RCC 7860 (cell line): ENCODE results near the gene SKI.

Experiments used
- DNase-seq: peaks from one replicate; pipeline ENCODE4 v3.0.0-alpha.2; 2015; ENCODE audit warnings: low spot score
- FAIRE-seq: peaks from 2 replicates; lab custom pipeline; 2012; peaks lifted over from hg19 to GRCh38; lab: Jason Lieb, UNC

Gene SKI

GRCh38 chr1:2302292-2302925 lies 74.3 kb downstream of the SKI start:
- DNase-seq (no peak), FAIRE-seq (no peak)

GRCh38 chr1:2303016-2303775 lies 75.1 kb downstream of the SKI start:
- no peak for FAIRE-seq

GRCh38 chr1:2303781-2304180 lies 75.7 kb downstream of the SKI start:
- FAIRE-seq (no peak), DNase-seq (no peak)

More at GRCh38 chr1:2303016-2303775, 75.1 kb downstream of the SKI start:
- DNase-seq = no peak

- FAIRE-seq (no peak), DNase-seq (no peak)
These were observed 76.2 kb downstream of the SKI start for GRCh38 chr1:2304282-2304681.

GRCh38 chr1:2304921-2305681 lies 77.0 kb downstream of the SKI start:
- DNase-seq = no peak
- no peak for FAIRE-seq

GRCh38 chr1:2306151-2306978 lies 78.2 kb downstream of the SKI start:
- DNase-seq (no peak), FAIRE-seq (no peak)

GRCh38 chr1:2307064-2307605 lies 79.0 kb downstream of the SKI start:
- DNase-seq = no peak
- no peak for FAIRE-seq

- DNase-seq = no peak
- FAIRE-seq = no peak
These were observed 79.9 kb downstream of the SKI start for GRCh38 chr1:2307972-2308371.

GRCh38 chr1:2308844-2309243 lies 80.7 kb downstream of the SKI start:
- FAIRE-seq (no peak), DNase-seq (no peak)

GRCh38 chr1:2310332-2311183 lies 82.4 kb downstream of the SKI start:
- FAIRE-seq = no peak
- DNase-seq = no peak

GRCh38 chr1:2311184-2312032 lies 83.3 kb downstream of the SKI start:
- DNase-seq (no peak), FAIRE-seq (no peak)

- no peak for DNase-seq
- no peak for FAIRE-seq
These were observed 84.0 kb downstream of the SKI start for GRCh38 chr1:2312160-2312514.

GRCh38 chr1:2312515-2313301 lies 84.6 kb downstream of the SKI start:
- DNase-seq (no peak), FAIRE-seq (no peak)

- no peak for DNase-seq
- no peak for FAIRE-seq
These were observed 85.6 kb downstream of the SKI start for GRCh38 chr1:2313651-2314261.

GRCh38 chr1:2314273-2314802 lies 86.2 kb downstream of the SKI start:
- no peak for DNase-seq
- no peak for FAIRE-seq

GRCh38 chr1:2314803-2315673 lies 86.9 kb downstream of the SKI start:
- DNase-seq = no peak
- no peak for FAIRE-seq
